COLO668 (cell line): ENCODE measurements around the gene ALK.

Experiments
- DNase-seq: peaks from one replicate; lab custom pipeline; 2025; ENCODE audit not compliant: unreplicated experiment; lab: John Stamatoyannopoulos, UW

The ALK gene

GRCh38 chr2:29462293-29462692, 459.1 kb downstream of the ALK start:
- no peak for DNase-seq

GRCh38 chr2:29460190-29460589, 461.2 kb downstream of the ALK start:
- no peak for DNase-seq

- DNase-seq = no peak
These were observed 461.8 kb downstream of the ALK start for GRCh38 chr2:29459445-29460179.

GRCh38 chr2:29456429-29456828, 465.0 kb downstream of the ALK start:
- DNase-seq = no peak

GRCh38 chr2:29455200-29455860, 466.1 kb downstream of the ALK start:
- DNase-seq = no peak

- no peak for DNase-seq
These were observed 469.4 kb downstream of the ALK start for GRCh38 chr2:29452036-29452435.

- no peak for DNase-seq
These were observed 470.7 kb downstream of the ALK start for GRCh38 chr2:29450596-29451222.

GRCh38 chr2:29449499-29449898, 471.9 kb downstream of the ALK start:
- DNase-seq = no peak

GRCh38 chr2:29448096-29448688, 473.2 kb downstream of the ALK start:
- no peak for DNase-seq

GRCh38 chr2:29447513-29447912, 473.9 kb downstream of the ALK start:
- no peak for DNase-seq

GRCh38 chr2:29446847-29447246, 474.5 kb downstream of the ALK start:
- no peak for DNase-seq

- DNase-seq = no peak
These were observed 477.2 kb downstream of the ALK start for GRCh38 chr2:29444150-29444549.

GRCh38 chr2:29443627-29444026, 477.8 kb downstream of the ALK start:
- DNase-seq = no peak

GRCh38 chr2:29443151-29443550, 478.2 kb downstream of the ALK start:
- no peak for DNase-seq

- no peak for DNase-seq
These were observed 480.3 kb downstream of the ALK start for GRCh38 chr2:29440921-29441623.

GRCh38 chr2:29433920-29434319, 487.5 kb downstream of the ALK start:
- DNase-seq = no peak

GRCh38 chr2:29433128-29433527, 488.3 kb downstream of the ALK start:
- DNase-seq = no peak

- no peak for DNase-seq
These were observed 489.9 kb downstream of the ALK start for GRCh38 chr2:29431485-29431884.

GRCh38 chr2:29430382-29431112, 490.8 kb downstream of the ALK start:
- DNase-seq = no peak

- no peak for DNase-seq
These were observed 495.0 kb downstream of the ALK start for GRCh38 chr2:29426354-29426753.

GRCh38 chr2:29425866-29426265, 495.5 kb downstream of the ALK start:
- no peak for DNase-seq
